ENCODE measurements around the gene CELA3B.
"Not testable (repeated sequence)": the region's sequence is repeated elsewhere in the genome, so short reads cannot be mapped to it uniquely, and the experiment has no call there.

CELA3B gene

GRCh38 chr1:21978209-21978608 is 1.4 kb downstream of the CELA3B start:
- not testable (repeated sequence) for DNase-seq (ENCODE audit: low read depth in 2 of 2)

- not testable (repeated sequence) for DNase-seq (ENCODE audit: low read depth in 2 of 2)
These were observed 3.8 kb downstream of the CELA3B start for GRCh38 chr1:21980515-21981220.

- DNase-seq (ENCODE audit: low read depth in 2 of 2), result not testable (repeated sequence)
These were observed 4.4 kb downstream of the CELA3B start for GRCh38 chr1:21981253-21981652.

- DNase-seq (ENCODE audit: low read depth in 2 of 2), result not testable (repeated sequence)
These were observed 5.3 kb downstream of the CELA3B start for GRCh38 chr1:21982122-21982521.

- not testable (repeated sequence) for DNase-seq (ENCODE audit: low read depth in 2 of 2)
These were observed 6.7 kb downstream of the CELA3B start for GRCh38 chr1:21983539-21983938.

- not testable (repeated sequence) for DNase-seq (ENCODE audit: low read depth in 2 of 2)
These were observed 9.1 kb downstream of the CELA3B start for GRCh38 chr1:21985893-21986292.

- not testable (repeated sequence) for DNase-seq (ENCODE audit: low read depth in 2 of 2)
These were observed 9.6 kb downstream of the CELA3B start for GRCh38 chr1:21986386-21986785.

- DNase-seq (ENCODE audit: low read depth in 2 of 2), result not testable (repeated sequence)
These were observed 13.0 kb downstream of the CELA3B start for GRCh38 chr1:21989672-21990393.

- not testable (repeated sequence) for DNase-seq (ENCODE audit: low read depth in 2 of 2)
These were observed 15.4 kb downstream of the CELA3B start for GRCh38 chr1:21992186-21992585.

GRCh38 chr1:21994716-21995115 is 17.9 kb downstream of the CELA3B start:
- not testable (repeated sequence) for DNase-seq (ENCODE audit: low read depth in 2 of 2)

- not testable (repeated sequence) for DNase-seq (ENCODE audit: low read depth in 2 of 2)
These were observed 19.8 kb downstream of the CELA3B start for GRCh38 chr1:21996663-21996970.

- DNase-seq (ENCODE audit: low read depth in 2 of 2), result not testable (repeated sequence)
These were observed 21.2 kb downstream of the CELA3B start for GRCh38 chr1:21997891-21998623.

GRCh38 chr1:21998624-21999294 is 21.9 kb downstream of the CELA3B start:
- not testable (repeated sequence) for DNase-seq (ENCODE audit: low read depth in 2 of 2)

GRCh38 chr1:21999645-22000044 is 22.8 kb downstream of the CELA3B start:
- DNase-seq (ENCODE audit: low read depth in 2 of 2), result not testable (repeated sequence)

- DNase-seq (ENCODE audit: low read depth in 2 of 2), result no peak
These were observed 24.6 kb downstream of the CELA3B start, which contains the start of gene CELA3A for GRCh38 chr1:22001409-22001808. Gene CELA3A (plus strand): TSS chr1:22001657. CDS start chr1:22001675, 18 bp downstream.

GRCh38 chr1:22002461-22002860 is 25.6 kb downstream of the CELA3B start:
- DNase-seq (ENCODE audit: low read depth in 2 of 2), result not testable (repeated sequence)

- not testable (repeated sequence) for DNase-seq (ENCODE audit: low read depth in 2 of 2)
These were observed 26.1 kb downstream of the CELA3B start for GRCh38 chr1:22002875-22003274.

- not testable (repeated sequence) for DNase-seq (ENCODE audit: low read depth in 2 of 2)
These were observed 27.1 kb downstream of the CELA3B start for GRCh38 chr1:22003959-22004358.

GRCh38 chr1:22005261-22006149 is 28.7 kb downstream of the CELA3B start:
- DNase-seq (ENCODE audit: low read depth in 2 of 2), result not testable (repeated sequence)

GRCh38 chr1:22006736-22007135 is 29.9 kb downstream of the CELA3B start:
- not testable (repeated sequence) for DNase-seq (ENCODE audit: low read depth in 2 of 2)

GRCh38 chr1:22007262-22007661 is 30.4 kb downstream of the CELA3B start:
- not testable (repeated sequence) for DNase-seq (ENCODE audit: low read depth in 2 of 2)
